Fibroblast of skin of right quadriceps (primary cell): Measurements from ENCODE around the gene KATNAL2.
A peak's percentile ranks its signal among the peaks of the same experiment; 100 is the strongest.
"Not testable (repeated sequence)": the region's sequence is repeated elsewhere in the genome, so short reads cannot be mapped to it uniquely, and the experiment has no call there.

Experiments used
- DNase-seq: peaks from one replicate; pipeline ENCODE4 v3.0.0-alpha.2; 2013

The KATNAL2 gene

DNA sequence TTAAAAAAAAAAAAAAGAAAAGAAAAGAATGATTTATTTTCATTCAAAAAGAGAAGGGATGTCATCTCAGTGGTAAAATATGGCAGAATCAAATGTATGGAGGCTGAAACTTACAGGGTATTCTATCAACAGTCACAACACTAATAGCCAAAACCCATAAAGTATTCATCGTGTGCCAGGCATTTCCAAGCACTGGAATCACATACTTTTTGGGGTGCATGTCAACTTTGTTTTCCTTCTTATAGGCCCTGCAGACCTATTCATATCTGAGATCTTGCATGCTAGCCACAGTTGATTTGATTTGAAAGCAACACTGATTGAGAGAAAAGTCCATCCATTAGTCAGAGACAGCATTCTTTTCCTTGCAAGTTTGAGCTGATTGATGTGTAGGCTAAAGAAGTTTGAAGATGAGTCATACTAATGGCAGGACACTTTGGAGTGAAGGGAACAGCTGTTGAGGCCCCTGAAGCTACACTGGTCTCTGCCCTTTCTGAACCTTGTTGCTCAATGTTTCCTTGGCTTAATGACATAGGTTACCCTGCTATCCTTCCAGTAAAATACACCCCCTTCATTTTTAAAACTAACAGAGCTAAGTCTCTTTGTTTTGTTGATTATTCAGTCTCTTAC, 22.0 kb downstream of the KATNAL2 start:
- DNase-seq: peak; percentile 25

DNA sequence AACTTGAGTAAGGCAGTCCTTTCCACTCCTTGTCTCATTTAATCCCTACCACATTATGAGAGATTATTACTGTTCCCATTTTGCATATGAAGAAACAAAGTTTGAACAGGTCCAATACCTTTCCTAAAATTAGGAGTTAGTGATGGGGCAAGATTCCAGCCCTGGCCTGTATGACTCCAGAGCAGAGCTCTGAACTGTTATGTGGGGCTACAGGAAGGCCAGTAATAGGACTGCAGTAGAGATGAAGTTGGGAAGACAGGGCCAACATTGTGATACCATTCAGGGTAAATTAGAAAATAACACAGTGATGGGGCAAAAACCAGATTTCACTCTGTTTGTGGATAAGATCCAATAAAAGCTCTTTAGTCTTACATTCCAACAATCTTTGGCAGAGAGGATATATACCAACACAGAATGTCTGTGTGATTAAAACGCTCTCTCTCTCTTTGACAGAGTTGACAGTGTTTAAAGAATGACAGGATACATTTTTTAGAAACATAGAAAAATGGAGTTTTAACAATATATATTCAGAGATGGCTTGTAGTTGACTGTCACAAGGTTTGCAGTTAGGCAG, 22.7 kb downstream of the KATNAL2 start:
- no peak for DNase-seq

DNA sequence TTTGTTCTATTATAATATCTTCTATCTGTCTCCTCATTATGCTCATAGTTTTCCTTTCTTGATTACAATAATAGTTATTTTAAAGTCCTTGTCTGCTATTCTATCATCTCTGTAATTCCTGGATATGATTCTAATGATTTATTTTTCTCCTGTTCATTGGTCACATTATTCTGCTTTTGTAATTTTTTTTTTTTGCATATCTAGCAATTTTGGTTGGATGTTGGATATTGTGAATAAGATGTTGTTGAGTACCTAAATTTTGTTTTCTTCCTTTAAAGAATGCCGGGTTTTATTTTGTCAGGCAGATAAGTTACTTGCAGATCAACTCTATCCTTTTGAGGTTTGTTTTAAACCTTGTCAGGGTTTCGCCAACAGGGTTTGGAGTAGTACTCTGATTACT, 25.2 kb downstream of the KATNAL2 start:
- DNase-seq: no peak

DNA sequence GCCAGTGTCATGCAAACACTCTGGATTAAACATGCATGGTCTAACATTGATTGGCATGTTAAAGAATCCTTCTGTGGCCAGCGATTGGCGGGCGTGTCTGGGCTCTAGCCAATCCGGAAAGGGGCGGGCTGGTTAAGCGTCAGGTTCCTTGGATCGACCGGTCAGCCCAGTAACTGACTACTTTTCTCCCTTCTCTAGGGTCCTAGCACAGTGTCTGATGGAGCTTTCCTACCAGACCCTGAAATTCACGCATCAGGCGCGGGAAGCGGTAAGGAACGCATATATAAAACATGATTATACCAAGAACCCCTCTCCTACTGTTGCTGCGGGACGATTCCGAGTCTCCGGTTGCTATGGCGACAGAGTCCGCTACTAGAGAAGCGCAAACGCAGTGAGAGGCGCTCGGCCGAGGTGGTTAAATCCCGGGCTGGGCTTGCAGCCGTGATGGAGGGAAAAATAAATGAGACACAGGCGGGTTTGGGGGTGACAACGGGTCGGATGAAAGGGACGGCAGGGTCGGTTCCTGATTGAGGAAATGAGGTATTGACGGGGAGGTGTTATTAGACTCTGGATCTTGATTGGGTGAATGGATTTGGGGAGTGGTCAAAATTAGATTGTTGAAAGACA, 29.4 kb downstream of the KATNAL2 start:
- DNase-seq: peak; percentile 80

DNA sequence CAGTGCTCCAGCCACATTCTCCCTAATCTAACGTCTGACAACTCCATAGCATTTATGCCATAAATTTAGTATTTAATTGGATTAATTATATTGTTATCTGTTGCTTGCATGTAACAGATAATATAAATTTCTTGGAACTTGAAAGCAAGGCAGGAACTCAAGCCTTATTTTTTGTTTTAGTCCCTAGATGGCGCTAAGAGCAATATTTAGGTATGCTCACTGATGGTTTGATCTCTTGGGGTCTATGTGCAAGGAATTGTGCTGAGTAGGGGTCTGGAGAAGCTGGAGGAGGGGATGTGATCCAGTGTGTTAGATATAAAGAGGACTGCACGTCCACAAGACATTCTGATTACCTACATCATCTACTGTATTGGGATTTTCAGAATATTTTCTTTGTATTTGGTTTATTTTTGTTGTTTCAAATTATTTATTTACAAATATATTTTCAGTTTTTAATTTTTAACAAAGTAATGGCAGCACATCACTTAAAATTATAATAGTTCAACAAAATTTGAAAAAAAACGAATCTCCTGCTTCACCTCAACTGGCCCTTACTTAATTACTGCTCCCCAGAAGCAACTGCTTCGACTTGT, 32.8 kb downstream of the KATNAL2 start:
- DNase-seq: no peak

DNA sequence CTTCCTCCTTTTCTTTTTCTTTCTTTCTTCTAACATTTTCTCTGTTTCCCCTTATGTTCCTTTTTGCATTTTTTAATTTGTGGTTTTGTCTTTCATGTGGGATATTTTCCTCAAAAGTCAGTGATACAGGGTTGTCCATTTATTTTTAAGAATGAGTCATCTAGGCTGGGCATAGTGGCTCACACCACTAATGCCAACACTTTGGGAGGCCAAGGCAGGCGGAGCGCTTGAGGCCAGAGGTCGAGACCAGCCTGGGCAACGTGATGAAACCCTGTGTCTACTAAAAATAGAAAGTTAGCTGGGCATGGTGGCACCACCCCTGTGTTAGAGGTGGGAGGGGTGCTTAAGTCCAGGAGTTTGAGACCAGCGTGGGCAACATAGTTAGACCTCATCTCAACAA, 35.8 kb downstream of the KATNAL2 start:
- no peak for DNase-seq

DNA sequence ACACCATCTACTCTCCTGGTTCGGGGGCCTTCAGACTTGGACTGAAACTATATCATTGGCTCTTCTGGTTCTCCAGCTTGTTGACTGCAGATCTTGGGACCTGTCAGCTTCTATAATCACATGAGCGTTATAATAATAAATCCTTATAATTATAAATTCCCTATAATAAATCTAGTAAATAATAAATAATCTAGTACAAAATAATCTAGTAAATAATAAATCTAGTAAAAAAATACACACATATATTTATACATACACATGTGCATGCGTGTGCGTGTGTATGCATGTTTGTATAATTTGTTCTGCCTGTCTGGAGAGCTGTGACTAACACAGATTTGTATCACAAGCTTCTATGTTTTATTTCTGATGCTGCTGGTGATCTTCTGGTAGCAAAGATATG, 40.8 kb downstream of the KATNAL2 start:
- no peak for DNase-seq

DNA sequence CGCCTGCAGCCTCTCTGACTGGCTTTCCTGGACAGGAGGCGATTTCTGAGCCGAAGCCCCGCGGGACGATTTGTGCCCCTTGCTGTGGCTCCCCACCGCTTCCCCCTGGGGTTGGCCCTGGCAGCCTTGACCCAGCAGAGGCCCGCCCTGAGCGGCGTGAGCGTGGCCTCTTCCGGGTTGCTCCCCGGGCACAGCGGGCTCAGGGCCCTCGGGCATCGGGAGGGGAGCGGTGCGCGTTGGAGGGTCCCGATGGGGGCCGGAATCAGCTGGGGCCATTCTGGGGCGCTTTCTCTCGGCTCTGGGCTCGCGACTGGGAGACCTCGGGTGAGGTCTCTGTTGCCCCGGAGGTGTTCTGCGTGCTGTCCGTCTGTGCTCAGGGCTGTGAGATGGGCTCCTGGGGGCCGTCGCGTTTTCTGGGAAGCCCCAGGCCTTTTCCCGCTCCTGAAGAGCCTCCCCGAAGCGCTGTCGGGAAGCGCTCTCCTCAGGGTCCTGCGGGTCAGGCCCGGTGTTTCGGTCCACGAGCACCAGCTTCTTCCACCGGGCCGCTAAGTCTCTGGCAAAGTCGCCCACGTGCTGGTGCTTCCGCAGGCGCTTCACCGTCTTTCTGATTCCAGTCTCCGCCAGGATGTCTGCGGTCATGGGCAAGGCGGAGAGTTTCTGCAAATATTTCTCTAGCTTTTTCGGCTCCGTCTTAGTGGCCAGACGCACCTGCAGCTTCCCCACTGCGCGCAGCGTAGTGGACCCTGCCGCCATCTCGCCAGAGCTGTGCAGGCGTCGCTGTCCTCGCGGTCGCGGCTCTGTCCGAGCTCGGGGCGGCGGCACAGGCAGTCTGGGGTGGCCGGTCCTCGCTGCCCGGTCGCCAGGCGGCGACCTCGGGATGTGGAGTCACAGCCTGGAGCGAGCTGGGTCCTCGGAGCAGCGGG, 46.5 kb downstream of the KATNAL2 start:
- DNase-seq: not testable (repeated sequence)

DNA sequence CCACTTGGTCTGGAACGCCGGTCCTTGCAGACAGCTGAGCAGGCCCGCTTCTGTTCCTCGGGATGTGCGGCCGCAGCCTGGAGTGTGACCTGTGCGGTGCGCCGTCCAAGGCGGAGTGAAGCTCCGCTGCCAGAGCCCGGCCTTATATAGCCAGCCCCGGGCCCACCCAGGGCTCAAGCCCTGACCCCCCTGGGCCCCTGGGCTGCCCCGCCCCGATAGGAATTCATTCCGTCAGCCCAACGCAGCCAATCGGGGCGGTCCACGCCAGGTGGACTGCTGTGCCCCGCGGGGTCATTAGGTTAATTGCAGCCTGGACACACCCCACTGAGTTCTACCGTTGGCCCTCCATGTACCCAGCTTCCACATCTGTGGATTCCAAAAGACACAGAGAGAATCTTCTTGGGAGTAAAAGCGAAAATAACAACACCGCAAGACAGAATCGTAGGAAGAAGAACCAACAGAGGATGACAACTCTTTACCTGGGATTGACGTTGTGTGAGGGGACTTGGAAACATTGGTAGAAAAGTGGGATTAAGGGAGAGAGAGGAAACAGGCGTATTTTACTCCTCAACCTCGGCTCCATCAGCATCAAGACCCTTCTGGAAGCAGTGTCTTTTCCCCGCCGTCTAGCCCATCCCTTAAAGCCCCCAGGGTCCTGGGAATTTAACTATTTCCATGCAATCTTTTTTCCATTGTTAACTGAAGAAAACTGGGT, 47.3 kb downstream of the KATNAL2 start:
- not testable (repeated sequence) for DNase-seq

DNA sequence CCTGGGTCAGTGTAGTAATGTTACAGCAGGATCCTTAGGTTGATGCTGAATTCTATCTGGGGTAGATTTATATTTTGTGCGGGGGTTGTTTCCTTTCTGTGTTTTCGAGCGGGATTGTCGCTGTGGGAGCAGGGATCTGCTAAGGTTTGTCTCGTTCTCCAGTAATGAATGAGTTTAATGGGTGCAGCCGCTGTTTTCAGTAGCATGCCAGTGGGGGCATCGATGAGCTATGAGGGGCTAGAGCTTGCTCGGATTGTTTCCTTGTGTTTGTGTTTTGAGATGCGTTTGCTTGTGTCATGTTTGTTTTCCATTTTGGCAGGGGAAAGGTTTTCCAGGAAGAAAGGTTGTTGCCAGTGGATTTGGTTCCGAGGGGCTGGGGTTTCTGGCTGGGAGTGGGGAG, 48.9 kb downstream of the KATNAL2 start:
- DNase-seq: not testable (repeated sequence)

DNA sequence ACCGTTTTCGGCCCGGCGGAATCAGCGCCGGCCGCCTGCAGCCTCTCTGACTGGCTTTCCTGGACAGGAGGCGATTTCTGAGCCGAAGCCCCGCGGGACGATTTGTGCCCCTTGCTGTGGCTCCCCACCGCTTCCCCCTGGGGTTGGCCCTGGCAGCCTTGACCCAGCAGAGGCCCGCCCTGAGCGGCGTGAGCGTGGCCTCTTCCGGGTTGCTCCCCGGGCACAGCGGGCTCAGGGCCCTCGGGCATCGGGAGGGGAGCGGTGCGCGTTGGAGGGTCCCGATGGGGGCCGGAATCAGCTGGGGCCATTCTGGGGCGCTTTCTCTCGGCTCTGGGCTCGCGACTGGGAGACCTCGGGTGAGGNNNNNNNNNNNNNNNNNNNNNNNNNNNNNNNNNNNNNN, 52.1 kb downstream of the KATNAL2 start:
- not testable (repeated sequence) for DNase-seq

DNA sequence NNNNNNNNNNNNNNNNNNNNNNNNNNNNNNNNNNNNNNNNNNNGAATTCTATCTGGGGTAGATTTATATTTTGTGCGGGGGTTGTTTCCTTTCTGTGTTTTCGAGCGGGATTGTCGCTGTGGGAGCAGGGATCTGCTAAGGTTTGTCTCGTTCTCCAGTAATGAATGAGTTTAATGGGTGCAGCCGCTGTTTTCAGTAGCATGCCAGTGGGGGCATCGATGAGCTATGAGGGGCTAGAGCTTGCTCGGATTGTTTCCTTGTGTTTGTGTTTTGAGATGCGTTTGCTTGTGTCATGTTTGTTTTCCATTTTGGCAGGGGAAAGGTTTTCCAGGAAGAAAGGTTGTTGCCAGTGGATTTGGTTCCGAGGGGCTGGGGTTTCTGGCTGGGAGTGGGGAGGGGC, 102.5 kb downstream of the KATNAL2 start:
- not testable (repeated sequence) for DNase-seq

DNA sequence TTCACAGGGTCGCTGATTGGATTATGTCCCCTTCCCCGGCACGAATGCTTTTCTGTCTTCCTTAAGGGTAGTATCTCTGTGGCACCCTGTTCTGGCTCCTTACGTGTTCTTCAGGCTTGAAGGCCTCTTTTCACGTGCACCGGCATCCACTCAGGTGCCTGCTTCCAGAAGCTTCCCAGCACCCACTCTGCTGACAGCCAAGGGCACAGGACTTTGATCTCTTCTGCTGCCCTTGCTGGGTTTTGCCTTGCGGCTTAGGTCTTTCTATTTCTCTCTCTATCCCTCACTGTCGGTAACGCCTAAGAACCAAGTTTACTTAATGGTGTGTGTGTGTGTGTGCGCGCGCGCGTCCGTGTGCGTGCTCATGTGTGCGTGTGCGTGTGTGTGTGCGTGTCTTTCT, 103.4 kb downstream of the KATNAL2 start:
- DNase-seq: not testable (repeated sequence)

DNA sequence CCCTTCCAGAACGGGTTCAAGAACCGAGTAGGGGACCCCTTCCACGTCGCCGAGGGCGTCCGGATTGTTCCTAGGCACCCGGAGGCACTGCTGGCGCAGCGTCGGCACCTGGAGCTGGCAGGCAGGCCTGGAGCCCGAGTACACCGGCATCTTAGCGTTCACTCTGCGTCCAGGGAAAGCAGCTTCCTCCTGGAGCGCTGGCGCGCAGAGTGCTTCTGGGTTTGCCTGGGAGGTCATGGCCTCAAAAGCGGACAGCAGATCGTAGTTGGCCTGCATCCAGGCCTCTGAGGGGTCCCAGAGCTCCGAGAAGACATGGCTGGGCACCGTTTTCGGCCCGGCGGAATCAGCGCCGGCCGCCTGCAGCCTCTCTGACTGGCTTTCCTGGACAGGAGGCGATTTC, 105.4 kb downstream of the KATNAL2 start:
- not testable (repeated sequence) for DNase-seq

DNA sequence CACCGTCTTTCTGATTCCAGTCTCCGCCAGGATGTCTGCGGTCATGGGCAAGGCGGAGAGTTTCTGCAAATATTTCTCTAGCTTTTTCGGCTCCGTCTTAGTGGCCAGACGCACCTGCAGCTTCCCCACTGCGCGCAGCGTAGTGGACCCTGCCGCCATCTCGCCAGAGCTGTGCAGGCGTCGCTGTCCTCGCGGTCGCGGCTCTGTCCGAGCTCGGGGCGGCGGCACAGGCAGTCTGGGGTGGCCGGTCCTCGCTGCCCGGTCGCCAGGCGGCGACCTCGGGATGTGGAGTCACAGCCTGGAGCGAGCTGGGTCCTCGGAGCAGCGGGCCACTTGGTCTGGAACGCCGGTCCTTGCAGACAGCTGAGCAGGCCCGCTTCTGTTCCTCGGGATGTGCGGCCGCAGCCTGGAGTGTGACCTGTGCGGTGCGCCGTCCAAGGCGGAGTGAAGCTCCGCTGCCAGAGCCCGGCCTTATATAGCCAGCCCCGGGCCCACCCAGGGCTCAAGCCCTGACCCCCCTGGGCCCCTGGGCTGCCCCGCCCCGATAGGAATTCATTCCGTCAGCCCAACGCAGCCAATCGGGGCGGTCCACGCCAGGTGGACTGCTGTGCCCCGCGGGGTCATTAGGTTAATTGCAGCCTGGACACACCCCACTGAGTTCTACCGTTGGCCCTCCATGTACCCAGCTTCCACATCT, 106.5 kb downstream of the KATNAL2 start:
- DNase-seq: not testable (repeated sequence)

DNA sequence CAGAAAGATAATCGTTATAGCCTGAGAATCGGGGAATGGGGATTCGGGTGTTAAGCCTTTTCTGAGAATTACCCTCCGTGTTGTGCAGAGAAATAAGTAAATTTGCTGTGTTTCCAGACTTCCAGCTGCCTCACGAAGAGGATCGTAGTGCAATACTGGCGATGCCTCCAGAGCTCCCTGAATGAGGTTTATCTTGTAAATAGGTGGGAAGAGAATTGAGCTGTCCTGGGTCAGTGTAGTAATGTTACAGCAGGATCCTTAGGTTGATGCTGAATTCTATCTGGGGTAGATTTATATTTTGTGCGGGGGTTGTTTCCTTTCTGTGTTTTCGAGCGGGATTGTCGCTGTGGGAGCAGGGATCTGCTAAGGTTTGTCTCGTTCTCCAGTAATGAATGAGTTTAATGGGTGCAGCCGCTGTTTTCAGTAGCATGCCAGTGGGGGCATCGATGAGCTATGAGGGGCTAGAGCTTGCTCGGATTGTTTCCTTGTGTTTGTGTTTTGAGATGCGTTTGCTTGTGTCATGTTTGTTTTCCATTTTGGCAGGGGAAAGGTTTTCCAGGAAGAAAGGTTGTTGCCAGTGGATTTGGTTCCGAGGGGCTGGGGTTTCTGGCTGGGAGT, 108.3 kb downstream of the KATNAL2 start:
- not testable (repeated sequence) for DNase-seq

DNA sequence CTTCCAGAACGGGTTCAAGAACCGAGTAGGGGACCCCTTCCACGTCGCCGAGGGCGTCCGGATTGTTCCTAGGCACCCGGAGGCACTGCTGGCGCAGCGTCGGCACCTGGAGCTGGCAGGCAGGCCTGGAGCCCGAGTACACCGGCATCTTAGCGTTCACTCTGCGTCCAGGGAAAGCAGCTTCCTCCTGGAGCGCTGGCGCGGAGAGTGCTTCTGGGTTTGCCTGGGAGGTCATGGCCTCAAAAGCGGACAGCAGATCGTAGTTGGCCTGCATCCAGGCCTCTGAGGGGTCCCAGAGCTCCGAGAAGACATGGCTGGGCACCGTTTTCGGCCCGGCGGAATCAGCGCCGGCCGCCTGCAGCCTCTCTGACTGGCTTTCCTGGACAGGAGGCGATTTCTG, 111.3 kb downstream of the KATNAL2 start:
- not testable (repeated sequence) for DNase-seq

DNA sequence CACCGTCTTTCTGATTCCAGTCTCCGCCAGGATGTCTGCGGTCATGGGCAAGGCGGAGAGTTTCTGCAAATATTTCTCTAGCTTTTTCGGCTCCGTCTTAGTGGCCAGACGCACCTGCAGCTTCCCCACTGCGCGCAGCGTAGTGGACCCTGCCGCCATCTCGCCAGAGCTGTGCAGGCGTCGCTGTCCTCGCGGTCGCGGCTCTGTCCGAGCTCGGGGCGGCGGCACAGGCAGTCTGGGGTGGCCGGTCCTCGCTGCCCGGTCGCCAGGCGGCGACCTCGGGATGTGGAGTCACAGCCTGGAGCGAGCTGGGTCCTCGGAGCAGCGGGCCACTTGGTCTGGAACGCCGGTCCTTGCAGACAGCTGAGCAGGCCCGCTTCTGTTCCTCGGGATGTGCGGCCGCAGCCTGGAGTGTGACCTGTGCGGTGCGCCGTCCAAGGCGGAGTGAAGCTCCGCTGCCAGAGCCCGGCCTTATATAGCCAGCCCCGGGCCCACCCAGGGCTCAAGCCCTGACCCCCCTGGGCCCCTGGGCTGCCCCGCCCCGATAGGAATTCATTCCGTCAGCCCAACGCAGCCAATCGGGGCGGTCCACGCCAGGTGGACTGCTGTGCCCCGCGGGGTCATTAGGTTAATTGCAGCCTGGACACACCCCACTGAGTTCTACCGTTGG, 112.4 kb downstream of the KATNAL2 start:
- DNase-seq: not testable (repeated sequence)

DNA sequence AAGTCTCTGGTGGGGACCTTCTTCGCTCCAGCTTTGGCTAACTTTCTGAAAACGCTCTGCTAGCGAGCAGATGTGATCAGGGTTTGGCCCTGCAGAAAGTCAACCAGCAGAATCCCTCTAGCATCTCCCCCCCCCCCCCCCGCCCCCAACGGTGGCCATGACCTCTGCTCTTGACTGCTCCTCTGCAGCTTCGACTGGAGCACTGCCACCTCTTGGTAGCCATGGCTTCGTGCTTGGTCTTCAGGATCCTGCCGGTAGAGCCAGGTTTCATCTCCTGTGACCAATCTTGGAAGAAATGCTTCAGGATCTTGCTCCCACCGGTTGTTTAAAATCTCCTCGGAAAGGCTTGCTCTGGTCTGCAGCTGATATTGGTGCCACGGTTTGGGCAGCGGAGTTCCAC, 113.5 kb downstream of the KATNAL2 start:
- not testable (repeated sequence) for DNase-seq

DNA sequence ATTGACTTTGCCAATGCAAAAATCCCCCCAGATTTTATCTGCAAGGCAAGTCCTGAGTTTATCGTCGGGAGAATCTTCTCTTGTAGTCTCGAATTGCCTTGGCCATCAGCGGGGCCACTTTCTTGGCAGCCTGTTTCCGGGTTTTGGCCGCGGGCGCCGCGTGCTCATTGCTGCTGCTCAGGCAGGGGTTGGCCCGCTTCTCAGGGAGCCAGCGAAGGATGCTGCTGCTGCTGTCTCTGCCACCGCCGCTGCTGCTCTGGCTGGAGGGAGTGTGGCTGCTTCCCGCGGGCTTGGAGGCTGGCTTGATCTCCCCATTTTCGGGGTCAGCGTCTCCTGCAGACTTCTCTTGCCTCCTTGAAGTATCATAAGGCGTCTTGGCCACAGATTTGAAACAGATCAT, 115.5 kb downstream of the KATNAL2 start:
- DNase-seq: no peak

DNA sequence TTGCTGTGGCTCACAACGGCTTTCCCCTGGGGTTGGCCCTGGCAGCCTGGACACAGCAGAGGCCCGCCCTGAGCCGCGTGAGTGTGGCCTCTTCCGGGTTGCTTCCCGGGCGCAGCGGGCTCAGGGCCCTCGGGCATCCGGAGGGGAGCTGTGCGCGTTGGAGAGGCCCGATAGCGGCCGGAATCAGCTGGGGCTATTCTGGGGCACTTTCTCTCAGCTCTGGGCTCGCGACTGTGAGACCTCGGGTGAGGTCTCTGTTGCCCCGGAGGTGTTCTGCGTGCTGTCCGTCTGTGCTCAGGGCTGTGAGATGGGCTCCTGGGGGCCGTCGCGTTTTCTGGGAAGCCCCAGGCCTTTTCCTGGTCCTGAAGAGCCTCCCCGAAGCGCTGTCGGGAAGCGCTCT, 117.2 kb downstream of the KATNAL2 start:
- not testable (repeated sequence) for DNase-seq
